CD14-positive monocyte (primary cell): ENCODE results near the gene MAP3K1. TPM values are rescaled to one million over a fixed set of nuclear protein-coding genes. Genes with fewer than 3 reads are reported as not detected.

Experiments used
- DNase-seq, 3 donors: peaks; one replicate each; pipeline ENCODE4 v3.0.0-alpha.2; 2011 to 2022
- H2AFZ ChIP-seq: 2 replicates; pipeline ENCODE4 v1.6.0; 2012; ENCODE audit warnings: mild to moderate bottlenecking, low read depth, low read length, inconsistent platforms; ENCODE audit not compliant: insufficient read depth, poor library complexity, severe bottlenecking
- H3K27ac ChIP-seq, 2 donors: 1 replicate in 1 of 2; 2 replicates in 1 of 2; pipeline ENCODE4 v1.5.1; 2012 to 2013; ENCODE audit warnings: low read length in 2 of 2, control low read depth in 1 of 2, inconsistent platforms in 1 of 2, low read depth in 1 of 2, mild to moderate bottlenecking in 1 of 2
- H3K27me3 ChIP-seq, 2 donors: one replicate each; pipeline versions ENCODE4 v1.6.0 to v1.6.1; 2011 to 2013; ENCODE audit warnings: low read length in 2 of 2; ENCODE audit not compliant: control insufficient read depth in 2 of 2, insufficient read depth in 2 of 2
- H3K36me3 ChIP-seq, 2 donors: replicated peaks in 1 of 2; 1 replicate in 1 of 2; 2 replicates in 1 of 2; pipeline versions ENCODE4 v1.5.1 to v1.6.1; 2012 to 2013; ENCODE audit warnings: low read length in 2 of 2, control low read depth in 1 of 2, inconsistent platforms in 1 of 2, mild to moderate bottlenecking in 1 of 2; ENCODE audit not compliant: insufficient read depth in 2 of 2, control insufficient read depth in 1 of 2
- H3K4me1 ChIP-seq, 2 donors: 1 replicate in 1 of 2; 2 replicates in 1 of 2; pipeline versions ENCODE4 v1.5.1 to v1.6.1; 2012 to 2013; ENCODE audit warnings: low read length in 2 of 2, control low read depth in 1 of 2, inconsistent platforms in 1 of 2, mild to moderate bottlenecking in 1 of 2, moderate library complexity in 1 of 2; ENCODE audit not compliant: insufficient read depth in 2 of 2, control insufficient read depth in 1 of 2
- H3K4me2 ChIP-seq: replicated peaks from 2 replicates; pipeline ENCODE3; 2012; ENCODE audit warnings: low read length, moderate library complexity, mild to moderate bottlenecking; ENCODE audit not compliant: poor library complexity, severe bottlenecking; ENCODE audit errors: extremely low read depth
- H3K4me3 ChIP-seq, 3 experiments: fragments of 200-600 bp in 1 of 3; sonication (generic) in 1 of 3; replicated peaks in 1 of 3; 1 replicate in 2 of 3; 2 replicates in 1 of 3; pipeline ENCODE4 v1.5.1; 2011 to 2013; ENCODE audit warnings: low read length in 3 of 3, mild to moderate bottlenecking in 3 of 3, control low read depth in 2 of 3, low read depth in 2 of 3, inconsistent platforms in 1 of 3, moderate library complexity in 1 of 3
- H3K79me2 ChIP-seq: 2 replicates; pipeline ENCODE4 v1.6.0; 2012; ENCODE audit warnings: mild to moderate bottlenecking, control low read depth, inconsistent platforms, low read length, moderate library complexity; ENCODE audit not compliant: insufficient read depth
- H3K9ac ChIP-seq: 2 replicates; pipeline ENCODE4 v1.6.0; 2017; ENCODE audit warnings: low read length, mild to moderate bottlenecking; ENCODE audit not compliant: insufficient read depth, poor library complexity, severe bottlenecking
- H3K9me3 ChIP-seq, 2 donors: replicated peaks in 1 of 2; 1 replicate in 1 of 2; 2 replicates in 1 of 2; pipeline versions ENCODE4 v1.5.1 to v1.6.1; 2012 to 2013; ENCODE audit warnings: low read length in 2 of 2, control low read depth in 1 of 2; ENCODE audit not compliant: control insufficient read depth in 1 of 2, insufficient read depth in 1 of 2
- H4K20me1 ChIP-seq: 2 replicates; pipeline ENCODE4 v1.6.0; 2012; ENCODE audit warnings: mild to moderate bottlenecking, low read length, control low read depth, moderate library complexity; ENCODE audit not compliant: insufficient read depth
- H3K27ac Mint-ChIP-seq, 7 donors: one replicate each; pipeline ENCODE4 v1.8.0; 2020; ENCODE audit warnings: mild to moderate bottlenecking in 7 of 7, mixed read lengths in 7 of 7, moderate library complexity in 6 of 7, inconsistent platforms in 2 of 7
- H3K27me3 Mint-ChIP-seq, 3 donors: one replicate each; pipeline ENCODE4 v1.8.0; 2021 to 2022; ENCODE audit warnings: low read depth in 3 of 3, mild to moderate bottlenecking in 3 of 3, mixed read lengths in 3 of 3, moderate library complexity in 3 of 3, inconsistent platforms in 1 of 3
- H3K36me3 Mint-ChIP-seq, 2 donors: one replicate each; pipeline ENCODE4 v1.8.0; 2020; ENCODE audit warnings: mixed read lengths in 2 of 2, inconsistent platforms in 1 of 2, mild to moderate bottlenecking in 1 of 2
- H3K4me1 Mint-ChIP-seq: one replicate; pipeline ENCODE4 v1.8.0; 2020; ENCODE audit warnings: mild to moderate bottlenecking, mixed read lengths
- H3K4me3 Mint-ChIP-seq, 2 donors: one replicate each; pipeline ENCODE4 v1.8.0; 2020; ENCODE audit warnings: mild to moderate bottlenecking in 2 of 2, mixed read lengths in 2 of 2, moderate library complexity in 1 of 2
- H3K9me3 Mint-ChIP-seq, 7 donors: one replicate each; pipeline ENCODE4 v1.8.0; 2020 to 2022; ENCODE audit warnings: mixed read lengths in 7 of 7, mild to moderate bottlenecking in 6 of 7, moderate library complexity in 6 of 7, inconsistent platforms in 2 of 7
- CTCF ChIP-seq: fragments of 200-600 bp; IDR thresholded peaks from one replicate; pipeline ENCODE4 v1.8.0; 2022; ENCODE audit warnings: antibody characterized with exemption, mild to moderate bottlenecking
- whole genome bisulfite sequencing: methylation state at CpG from one replicate; pipeline ENCODE4 v1.1.5; 2013; ENCODE audit warnings: missing lambda C conversion rate; ENCODE audit not compliant: insufficient coverage; 5-methylcytosine and 5-hydroxymethylcytosine counted together
- intact Hi-C, 2 donors: fragments of 100-400 bp; cut with micrococcal nuclease; formaldehyde crosslinking; loops; one replicate each; pipeline versions ENCODE4 v1.15.0 to v1.15.1; 2023
- polyA plus RNA-seq, 3 donors: library from polyadenylated mRNA; depleted of rRNA in 1 of 3; unstranded in 2 of 3; stranded (reverse) in 1 of 3; fragments of 300-500 nt in 2 of 3; fragments of >200 nt in 1 of 3; fragmentation: Illumina TruSeq in 2 of 3; gene quantifications; 1 replicate in 2 of 3; 2 replicates in 1 of 3; pipeline ENCODE4 v1.2.3, GENCODE V29; 2012 to 2021

The MAP3K1 gene
- polyA plus RNA-seq, 3 donors, result 44.7 to 62.1 (median 45.6) TPM

- no peaks in the 10 kb centered on the region for H3K9me3 Mint-ChIP-seq
- Histone ChIP-seq H4K20me1 (peaks cover 99% of the 10 kb centered on the region), H3K27me3 (no peaks in the 10 kb centered on the region), H3K4me1 (peaks cover 4 to 6% of the 10 kb centered on the region in 2 donors), H2AFZ (no peak overlapping the region), H3K36me3 (peaks cover 98 to 100% of the 10 kb centered on the region in 2 donors), H3K4me2 (no peak overlapping the region), H3K27ac (peak overlapping the region in 1 of 2 donors; percentile 55), H3K9me3 (no peaks in the 10 kb centered on the region), H3K79me2 (peaks cover 84% of the 10 kb centered on the region), H3K9ac (no peak overlapping the region), H3K4me3 (no peak overlapping the region)
- H3K4me1 Mint-ChIP-seq, result peaks cover 26% of the 10 kb centered on the region
- H3K27me3 Mint-ChIP-seq, result no peaks in the 10 kb centered on the region
- H3K27ac Mint-ChIP-seq, result peak overlapping the region in 6 of 7 donors; percentile 0 to 76 (median 22)
- intact Hi-C loops, result loop anchor here in 1 of 2 donors (10.0 kb wide), 1 partner anchor 932 kb away; no protein-coding TSS in a partner anchor
- no peak for TF ChIP-seq CTCF
- no peak overlapping the region for H3K4me3 Mint-ChIP-seq
- WGBS, result 17% methylated on average over 1 of the region's 3 CpGs
- peaks cover 86 to 92% of the 10 kb centered on the region in 2 donors for H3K36me3 Mint-ChIP-seq
- DNase-seq, result peak in 1 of 3 donors; percentile 34
Observed at GRCh38 chr5:56876327-56876726, 61.0 kb downstream of the MAP3K1 start.

- H3K9me3 Mint-ChIP-seq, result no peaks in the 10 kb centered on the region
- Histone ChIP-seq H3K27ac (peak overlapping the region in 1 of 2 donors; percentile 50), H2AFZ (no peak overlapping the region), H3K36me3 (peaks cover 98 to 100% of the 10 kb centered on the region in 2 donors), H3K9me3 (no peaks in the 10 kb centered on the region), H3K4me1 (no peaks in the 10 kb centered on the region), H4K20me1 (peaks cover 100% of the 10 kb centered on the region), H3K27me3 (no peaks in the 10 kb centered on the region), H3K9ac (no peak overlapping the region), H3K4me3 (no peak overlapping the region), H3K4me2 (no peak overlapping the region), H3K79me2 (peaks cover 54% of the 10 kb centered on the region)
- no peaks in the 10 kb centered on the region for H3K4me1 Mint-ChIP-seq
- 100% methylated on average over 5 of the region's 5 CpGs for WGBS
- no peaks in the 10 kb centered on the region for H3K27me3 Mint-ChIP-seq
- no peak for TF ChIP-seq CTCF
- no peak overlapping the region for H3K4me3 Mint-ChIP-seq
- peaks cover 87 to 95% of the 10 kb centered on the region in 2 donors for H3K36me3 Mint-ChIP-seq
- H3K27ac Mint-ChIP-seq, result peak overlapping the region in 1 of 7 donors; percentile 18
- no peak for DNase-seq
- intact Hi-C loops, result loop anchor here (10.0 kb wide), 2 partner anchors 917 to 927 kb away; no protein-coding TSS in a partner anchor
Observed at GRCh38 chr5:56881571-56881970, 66.2 kb downstream of the MAP3K1 start.
